T1000 (cell line): Measurements from ENCODE around the gene FNIP1.
"Not testable (repeated sequence)": the region's sequence is repeated elsewhere in the genome, so short reads cannot be mapped to it uniquely, and the experiment has no call there.

ENCODE experiments used
- DNase-seq: peaks from one replicate; lab custom pipeline; 2025; ENCODE audit warnings: mixed read lengths; lab: John Stamatoyannopoulos, UW

FNIP1 gene

GRCh38 chr5:131796793-131797693, at the start of gene FNIP1:
Gene FNIP1 (minus strand): TSS chr5:131797017. CDS start chr5:131796921, 96 bp downstream.
- peak; percentile 96 for DNase-seq

GRCh38 chr5:131846536-131846935, 49.7 kb upstream of the FNIP1 start:
- no peak for DNase-seq

GRCh38 chr5:131845828-131846227, 49.0 kb upstream of the FNIP1 start:
- DNase-seq: no peak

- DNase-seq: not testable (repeated sequence)
Measured at GRCh38 chr5:131842971-131843370, 46.2 kb upstream of the FNIP1 start.

GRCh38 chr5:131832702-131833101, 35.9 kb upstream of the FNIP1 start:
- not testable (repeated sequence) for DNase-seq

GRCh38 chr5:131825404-131826013, 28.7 kb upstream of the FNIP1 start:
- DNase-seq: no peak

GRCh38 chr5:131824631-131825030, 27.8 kb upstream of the FNIP1 start:
- DNase-seq: no peak

GRCh38 chr5:131821221-131821620, 24.4 kb upstream of the FNIP1 start:
- DNase-seq: no peak

- no peak for DNase-seq
Measured at GRCh38 chr5:131818001-131818724, 21.3 kb upstream of the FNIP1 start.

GRCh38 chr5:131814990-131815389, 18.2 kb upstream of the FNIP1 start:
- peak; percentile 53 for DNase-seq

GRCh38 chr5:131812371-131813160, 15.7 kb upstream of the FNIP1 start:
- DNase-seq: no peak

- no peak for DNase-seq
Measured at GRCh38 chr5:131810510-131811249, 13.9 kb upstream of the FNIP1 start.

GRCh38 chr5:131795879-131796792, 681 bp downstream of the FNIP1 start:
- DNase-seq: no peak

- DNase-seq: no peak
Measured at GRCh38 chr5:131795228-131795627, 1.6 kb downstream of the FNIP1 start.

- DNase-seq: no peak
Measured at GRCh38 chr5:131794586-131794985, 2.2 kb downstream of the FNIP1 start.

- no peak for DNase-seq
Measured at GRCh38 chr5:131792896-131793295, 3.9 kb downstream of the FNIP1 start.

- DNase-seq: no peak
Measured at GRCh38 chr5:131791866-131792265, 5.0 kb downstream of the FNIP1 start.

GRCh38 chr5:131790550-131790949, 6.3 kb downstream of the FNIP1 start:
- no peak for DNase-seq

- no peak for DNase-seq
Measured at GRCh38 chr5:131789765-131790164, 7.1 kb downstream of the FNIP1 start.

- no peak for DNase-seq
Measured at GRCh38 chr5:131787736-131788135, 9.1 kb downstream of the FNIP1 start.
